Measurements from ENCODE around the gene DDX31.

Gene DDX31

DNA sequence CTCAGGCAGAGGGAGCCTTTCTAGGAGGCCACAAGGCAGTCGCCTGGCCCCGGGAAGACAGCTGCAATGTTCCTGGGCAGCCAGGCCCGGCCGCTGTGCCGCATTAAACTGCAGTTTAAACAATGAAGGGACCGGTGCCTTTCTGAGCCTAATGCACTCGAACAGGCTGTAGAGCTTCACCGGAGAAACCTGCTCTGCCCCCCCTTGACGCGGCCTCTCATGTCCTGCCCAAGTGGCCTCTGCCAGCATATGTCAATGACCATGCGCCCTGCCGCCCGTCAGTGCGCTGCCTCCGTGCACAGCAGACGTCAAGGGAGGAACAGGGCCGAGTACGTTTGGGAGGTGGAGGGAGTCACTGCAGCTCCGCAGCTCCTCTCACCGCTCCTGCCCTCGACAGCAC, 125.8 kb downstream of the DDX31 start:
- DNase-seq, result no peak

DNA sequence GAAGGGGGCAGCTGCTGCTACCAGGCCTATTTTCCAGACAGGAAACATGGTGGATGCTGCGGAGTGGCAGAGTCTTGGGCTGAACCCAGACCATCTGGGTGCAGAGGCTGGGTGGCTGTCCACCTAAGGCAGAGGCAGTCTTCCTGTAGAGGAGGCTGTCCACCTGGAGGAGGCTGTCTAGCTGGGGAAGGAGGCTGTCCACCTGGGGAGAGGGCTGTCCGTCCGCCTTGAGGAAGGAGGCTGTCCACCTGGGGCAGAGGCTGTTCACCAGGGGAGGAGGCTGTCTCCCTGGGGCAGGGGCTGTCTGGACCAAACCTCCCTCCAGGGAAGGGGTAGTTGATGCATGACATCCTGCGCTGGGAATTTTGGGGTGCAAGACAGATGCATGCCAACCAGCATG, 126.5 kb downstream of the DDX31 start:
- no peak for DNase-seq
